Measurements from ENCODE around the gene COX10.
"Not testable (repeated sequence)": the region's sequence is repeated elsewhere in the genome, so short reads cannot be mapped to it uniquely, and the experiment has no call there.

The COX10 gene

GRCh38 chr17:14165616-14166015 is 96.3 kb downstream of the COX10 start:
- no peaks in the 10 kb centered on the region; the same call in 1 of the 2 replicates for H3K9me3 ChIP-seq (ENCODE audit: control insufficient read depth, insufficient read depth, low read length)
- no peaks in the 10 kb centered on the region for H3K27me3 ChIP-seq (ENCODE audit: control insufficient read depth, insufficient read depth, low read length)
- WGBS (ENCODE audit: insufficient coverage, insufficient read length), result no CpG with 5 or more reads among the region's 1 CpG
- H3K4me3 ChIP-seq (ENCODE audit: low read length), result no peak overlapping the region
- no peak overlapping the region for H3K27ac ChIP-seq (ENCODE audit: low read length)
- no peaks in the 10 kb centered on the region for H3K4me1 ChIP-seq (ENCODE audit: control insufficient read depth, insufficient read depth, low read length)
- H3K36me3 ChIP-seq (ENCODE audit: control insufficient read depth, insufficient read depth, low read length), result no peaks in the 10 kb centered on the region; the same call in 1 of the 2 replicates
- no peak for DNase-seq (ENCODE audit: low read depth, low spot score)

GRCh38 chr17:14167831-14168230 is 98.5 kb downstream of the COX10 start:
- H3K36me3 ChIP-seq (ENCODE audit: control insufficient read depth, insufficient read depth, low read length); DNase-seq (ENCODE audit: low read depth, low spot score); H3K4me1 ChIP-seq (ENCODE audit: control insufficient read depth, insufficient read depth, low read length); H3K27me3 ChIP-seq (ENCODE audit: control insufficient read depth, insufficient read depth, low read length); H3K9me3 ChIP-seq (ENCODE audit: control insufficient read depth, insufficient read depth, low read length); H3K4me3 ChIP-seq (ENCODE audit: low read length); H3K27ac ChIP-seq (ENCODE audit: low read length): not testable (repeated sequence)
- no CpG with 5 or more reads among the region's 1 CpG for WGBS (ENCODE audit: insufficient coverage, insufficient read length)

GRCh38 chr17:14168582-14168981 is 99.3 kb downstream of the COX10 start:
- no peak overlapping the region for H3K27ac ChIP-seq (ENCODE audit: low read length)
- DNase-seq (ENCODE audit: low read depth, low spot score), result no peak
- no CpG with 5 or more reads among the region's 3 CpGs for WGBS (ENCODE audit: insufficient coverage, insufficient read length)

GRCh38 chr17:14169287-14169686 is 100.0 kb downstream of the COX10 start:
- no peaks in the 10 kb centered on the region for H3K4me1 ChIP-seq (ENCODE audit: control insufficient read depth, insufficient read depth, low read length)
- H3K27ac ChIP-seq (ENCODE audit: low read length), result no peak overlapping the region
- DNase-seq (ENCODE audit: low read depth, low spot score), result no peak
- H3K4me3 ChIP-seq (ENCODE audit: low read length), result no peak overlapping the region
- WGBS (ENCODE audit: insufficient coverage, insufficient read length), result no CpG with 5 or more reads among the region's 2 CpGs
- H3K36me3 ChIP-seq (ENCODE audit: control insufficient read depth, insufficient read depth, low read length), result no peaks in the 10 kb centered on the region; the same call in 1 of the 2 replicates
- no peaks in the 10 kb centered on the region for H3K27me3 ChIP-seq (ENCODE audit: control insufficient read depth, insufficient read depth, low read length)
- H3K9me3 ChIP-seq (ENCODE audit: control insufficient read depth, insufficient read depth, low read length), result no peaks in the 10 kb centered on the region; the same call in 1 of the 2 replicates

More at GRCh38 chr17:14168582-14168981, 99.3 kb downstream of the COX10 start:
- H3K27me3 ChIP-seq (ENCODE audit: control insufficient read depth, insufficient read depth, low read length), result no peaks in the 10 kb centered on the region
- no peaks in the 10 kb centered on the region for H3K4me1 ChIP-seq (ENCODE audit: control insufficient read depth, insufficient read depth, low read length)
- no peak overlapping the region for H3K4me3 ChIP-seq (ENCODE audit: low read length)
- no peaks in the 10 kb centered on the region; the same call in 1 of the 2 replicates for H3K9me3 ChIP-seq (ENCODE audit: control insufficient read depth, insufficient read depth, low read length)
- no peaks in the 10 kb centered on the region; the same call in 1 of the 2 replicates for H3K36me3 ChIP-seq (ENCODE audit: control insufficient read depth, insufficient read depth, low read length)

- no peak for DNase-seq (ENCODE audit: low read depth, low spot score)
- Histone ChIP-seq H3K27ac (ENCODE audit: low read length) (no peak overlapping the region), H3K4me1 (ENCODE audit: control insufficient read depth, insufficient read depth, low read length) (no peaks in the 10 kb centered on the region), H3K27me3 (ENCODE audit: control insufficient read depth, insufficient read depth, low read length) (no peaks in the 10 kb centered on the region), H3K9me3 (ENCODE audit: control insufficient read depth, insufficient read depth, low read length) (no peaks in the 10 kb centered on the region; the same call in 1 of the 2 replicates), H3K36me3 (ENCODE audit: control insufficient read depth, insufficient read depth, low read length) (no peaks in the 10 kb centered on the region; the same call in 1 of the 2 replicates), H3K4me3 (ENCODE audit: low read length) (no peak overlapping the region)
- no CpG with 5 or more reads among the region's 1 CpG for WGBS (ENCODE audit: insufficient coverage, insufficient read length)
Measured at GRCh38 chr17:14169901-14170300, 100.6 kb downstream of the COX10 start.

- no CpG with 5 or more reads among the region's 3 CpGs for WGBS (ENCODE audit: insufficient coverage, insufficient read length)
- DNase-seq (ENCODE audit: low read depth, low spot score); H3K4me3 ChIP-seq (ENCODE audit: low read length); H3K27me3 ChIP-seq (ENCODE audit: control insufficient read depth, insufficient read depth, low read length); H3K36me3 ChIP-seq (ENCODE audit: control insufficient read depth, insufficient read depth, low read length); H3K27ac ChIP-seq (ENCODE audit: low read length); H3K9me3 ChIP-seq (ENCODE audit: control insufficient read depth, insufficient read depth, low read length); H3K4me1 ChIP-seq (ENCODE audit: control insufficient read depth, insufficient read depth, low read length): not testable (repeated sequence)
Measured at GRCh38 chr17:14176989-14177388, 107.7 kb downstream of the COX10 start.

GRCh38 chr17:14177801-14178200 is 108.5 kb downstream of the COX10 start:
- not testable (repeated sequence) for H3K36me3 ChIP-seq (ENCODE audit: control insufficient read depth, insufficient read depth, low read length); H3K9me3 ChIP-seq (ENCODE audit: control insufficient read depth, insufficient read depth, low read length); H3K4me1 ChIP-seq (ENCODE audit: control insufficient read depth, insufficient read depth, low read length); DNase-seq (ENCODE audit: low read depth, low spot score); H3K27me3 ChIP-seq (ENCODE audit: control insufficient read depth, insufficient read depth, low read length); H3K4me3 ChIP-seq (ENCODE audit: low read length); H3K27ac ChIP-seq (ENCODE audit: low read length)
- WGBS (ENCODE audit: insufficient coverage, insufficient read length), result no CpG with 5 or more reads among the region's 4 CpGs

GRCh38 chr17:14179951-14180350 is 110.6 kb downstream of the COX10 start:
- not testable (repeated sequence) for H3K9me3 ChIP-seq (ENCODE audit: control insufficient read depth, insufficient read depth, low read length); H3K36me3 ChIP-seq (ENCODE audit: control insufficient read depth, insufficient read depth, low read length); DNase-seq (ENCODE audit: low read depth, low spot score); H3K27me3 ChIP-seq (ENCODE audit: control insufficient read depth, insufficient read depth, low read length); H3K4me3 ChIP-seq (ENCODE audit: low read length); H3K27ac ChIP-seq (ENCODE audit: low read length); H3K4me1 ChIP-seq (ENCODE audit: control insufficient read depth, insufficient read depth, low read length)
- no CpG with 5 or more reads among the region's 1 CpG for WGBS (ENCODE audit: insufficient coverage, insufficient read length)

GRCh38 chr17:14182084-14182483 is 112.8 kb downstream of the COX10 start:
- H3K9me3 ChIP-seq (ENCODE audit: control insufficient read depth, insufficient read depth, low read length), result not testable (repeated sequence)

GRCh38 chr17:14184536-14184935 is 115.2 kb downstream of the COX10 start:
- DNase-seq (ENCODE audit: low read depth, low spot score); H3K4me1 ChIP-seq (ENCODE audit: control insufficient read depth, insufficient read depth, low read length); H3K27me3 ChIP-seq (ENCODE audit: control insufficient read depth, insufficient read depth, low read length); H3K36me3 ChIP-seq (ENCODE audit: control insufficient read depth, insufficient read depth, low read length); H3K4me3 ChIP-seq (ENCODE audit: low read length); H3K27ac ChIP-seq (ENCODE audit: low read length); H3K9me3 ChIP-seq (ENCODE audit: control insufficient read depth, insufficient read depth, low read length): not testable (repeated sequence)
- no CpG with 5 or more reads among the region's 5 CpGs for WGBS (ENCODE audit: insufficient coverage, insufficient read length)

More at GRCh38 chr17:14182084-14182483, 112.8 kb downstream of the COX10 start:
- not testable (repeated sequence) for H3K36me3 ChIP-seq (ENCODE audit: control insufficient read depth, insufficient read depth, low read length); H3K4me1 ChIP-seq (ENCODE audit: control insufficient read depth, insufficient read depth, low read length); DNase-seq (ENCODE audit: low read depth, low spot score); H3K27me3 ChIP-seq (ENCODE audit: control insufficient read depth, insufficient read depth, low read length); H3K4me3 ChIP-seq (ENCODE audit: low read length); H3K27ac ChIP-seq (ENCODE audit: low read length)
- WGBS (ENCODE audit: insufficient coverage, insufficient read length), result no CpG with 5 or more reads among the region's 6 CpGs

- H3K9me3 ChIP-seq (ENCODE audit: control insufficient read depth, insufficient read depth, low read length), result not testable (repeated sequence)
Measured at GRCh38 chr17:14186443-14186842, 117.1 kb downstream of the COX10 start.

More at GRCh38 chr17:14186443-14186842, 117.1 kb downstream of the COX10 start:
- DNase-seq (ENCODE audit: low read depth, low spot score); H3K4me3 ChIP-seq (ENCODE audit: low read length); H3K27ac ChIP-seq (ENCODE audit: low read length); H3K36me3 ChIP-seq (ENCODE audit: control insufficient read depth, insufficient read depth, low read length); H3K27me3 ChIP-seq (ENCODE audit: control insufficient read depth, insufficient read depth, low read length); H3K4me1 ChIP-seq (ENCODE audit: control insufficient read depth, insufficient read depth, low read length): not testable (repeated sequence)
- WGBS (ENCODE audit: insufficient coverage, insufficient read length), result no CpG with 5 or more reads among the region's 4 CpGs

Data from iPS DF 6.9 (cell line).